VCaP (cell line): ENCODE data around the gene SORCS3.

Experiments used
- H3K27ac ChIP-seq: fragments of 450-650 bp; 2 replicates; pipeline ENCODE4 v1.5.1; 2017
- CTCF ChIP-seq: fragments of 450-650 bp; conservative IDR thresholded peaks from 2 replicates; pipeline ENCODE4 v1.5.1; 2017; ENCODE audit warnings: mild to moderate bottlenecking, moderate library complexity

SORCS3 gene

GRCh38 chr10:105188737-105189462 is 547.8 kb downstream of the SORCS3 start:
- no peak for TF ChIP-seq CTCF
- no peak overlapping the region for H3K27ac ChIP-seq

GRCh38 chr10:105189463-105189800 is 548.3 kb downstream of the SORCS3 start:
- no peak overlapping the region for H3K27ac ChIP-seq
- no peak for TF ChIP-seq CTCF

- TF ChIP-seq CTCF: no peak
Observed at GRCh38 chr10:105192146-105192545, 551.1 kb downstream of the SORCS3 start.

GRCh38 chr10:105192861-105193260 is 551.8 kb downstream of the SORCS3 start:
- TF ChIP-seq CTCF: no peak
- H3K27ac ChIP-seq: no peak overlapping the region

More at GRCh38 chr10:105192146-105192545, 551.1 kb downstream of the SORCS3 start:
- H3K27ac ChIP-seq: no peak overlapping the region

GRCh38 chr10:105195831-105196230 is 554.7 kb downstream of the SORCS3 start:
- no peak for TF ChIP-seq CTCF
- H3K27ac ChIP-seq: no peak overlapping the region

- no peak for TF ChIP-seq CTCF
- H3K27ac ChIP-seq: no peak overlapping the region
Observed at GRCh38 chr10:105197598-105198364, 556.7 kb downstream of the SORCS3 start.

GRCh38 chr10:105206616-105207015 is 565.5 kb downstream of the SORCS3 start:
- TF ChIP-seq CTCF: no peak
- no peak overlapping the region for H3K27ac ChIP-seq
